LNCAP (cell line): ENCODE measurements around the gene PITPNB.

Experiments used
- TF ChIP-seq, protein P1 (sequence below): fragments of 450-650 bp; IDR thresholded peaks from 2 replicates; pipeline ENCODE4 v1.5.1; 2017; ENCODE audit warnings: mild to moderate bottlenecking

PITPNB gene

GRCh38 chr22:27843441-27843840 is 75.6 kb downstream of the PITPNB start:
- TF ChIP-seq, protein P1, sequence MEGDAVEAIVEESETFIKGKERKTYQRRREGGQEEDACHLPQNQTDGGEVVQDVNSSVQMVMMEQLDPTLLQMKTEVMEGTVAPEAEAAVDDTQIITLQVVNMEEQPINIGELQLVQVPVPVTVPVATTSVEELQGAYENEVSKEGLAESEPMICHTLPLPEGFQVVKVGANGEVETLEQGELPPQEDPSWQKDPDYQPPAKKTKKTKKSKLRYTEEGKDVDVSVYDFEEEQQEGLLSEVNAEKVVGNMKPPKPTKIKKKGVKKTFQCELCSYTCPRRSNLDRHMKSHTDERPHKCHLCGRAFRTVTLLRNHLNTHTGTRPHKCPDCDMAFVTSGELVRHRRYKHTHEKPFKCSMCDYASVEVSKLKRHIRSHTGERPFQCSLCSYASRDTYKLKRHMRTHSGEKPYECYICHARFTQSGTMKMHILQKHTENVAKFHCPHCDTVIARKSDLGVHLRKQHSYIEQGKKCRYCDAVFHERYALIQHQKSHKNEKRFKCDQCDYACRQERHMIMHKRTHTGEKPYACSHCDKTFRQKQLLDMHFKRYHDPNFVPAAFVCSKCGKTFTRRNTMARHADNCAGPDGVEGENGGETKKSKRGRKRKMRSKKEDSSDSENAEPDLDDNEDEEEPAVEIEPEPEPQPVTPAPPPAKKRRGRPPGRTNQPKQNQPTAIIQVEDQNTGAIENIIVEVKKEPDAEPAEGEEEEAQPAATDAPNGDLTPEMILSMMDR: no peak

GRCh38 chr22:27842669-27843431 is 76.2 kb downstream of the PITPNB start:
- TF ChIP-seq, protein P1: no peak

DNA sequence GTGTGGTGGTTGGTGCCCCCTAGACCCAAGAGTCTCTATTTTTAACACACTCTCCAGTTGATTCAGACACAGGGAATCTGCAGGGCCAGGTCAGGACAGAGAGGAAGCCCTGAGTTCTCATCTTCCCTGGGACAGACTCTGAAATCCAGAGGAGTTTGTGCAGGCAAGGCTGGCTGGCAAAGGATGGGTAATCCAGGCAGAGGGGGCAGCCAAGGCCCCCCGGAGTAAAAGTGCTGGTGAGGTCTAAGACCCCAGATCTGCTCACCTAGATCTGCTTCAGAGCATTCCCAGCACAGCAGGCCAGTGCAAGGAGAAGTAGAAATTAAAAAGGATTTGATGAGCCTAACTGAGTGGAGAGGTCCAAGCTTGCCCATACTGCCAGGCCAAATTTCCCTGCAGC is 76.9 kb downstream of the PITPNB start:
- TF ChIP-seq, protein P1: no peak

DNA sequence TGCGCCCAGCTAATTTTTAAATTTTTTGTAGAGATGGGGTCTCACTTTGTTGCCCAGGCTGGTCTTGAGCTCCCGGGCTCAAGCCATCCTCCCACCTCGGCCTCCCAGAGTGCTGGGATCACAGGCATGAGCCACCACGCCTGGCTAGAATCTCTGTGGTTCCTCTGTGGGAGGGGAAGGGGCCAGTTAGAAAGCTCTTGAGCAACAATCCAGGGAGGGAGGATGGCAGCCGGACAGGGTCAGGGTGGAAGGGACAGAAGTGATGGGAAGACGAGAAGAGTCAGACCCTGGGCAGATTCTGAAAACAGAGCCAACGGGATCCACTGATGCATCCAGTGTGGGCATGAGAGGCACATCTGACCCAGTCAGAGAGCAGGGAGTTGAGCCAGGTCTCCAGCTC is 78.6 kb downstream of the PITPNB start:
- TF ChIP-seq, protein P1: no peak

GRCh38 chr22:27839057-27839660 is 79.9 kb downstream of the PITPNB start:
- TF ChIP-seq, protein P1: no peak

DNA sequence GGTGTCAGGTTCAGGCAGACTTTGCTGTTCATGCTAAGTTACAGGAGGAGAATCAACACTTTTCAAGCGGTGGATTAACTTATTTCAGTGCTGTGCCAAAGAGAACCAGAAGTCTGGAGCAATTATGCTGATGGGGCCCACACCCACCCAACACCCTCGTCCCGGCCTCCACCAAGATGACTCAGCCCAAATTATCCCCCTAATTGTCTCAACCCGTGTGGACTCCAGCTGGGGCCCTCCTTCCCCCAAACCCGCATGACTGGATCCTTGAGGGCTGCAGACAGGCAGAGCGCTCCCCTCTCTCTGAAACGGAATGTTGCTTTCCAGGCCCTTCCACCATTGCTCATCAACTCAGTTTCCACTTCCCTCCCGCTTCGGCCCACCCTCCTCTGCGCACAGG is 82.9 kb downstream of the PITPNB start:
- TF ChIP-seq, protein P1: no peak

GRCh38 chr22:27835446-27835845 is 83.6 kb downstream of the PITPNB start:
- TF ChIP-seq, protein P1: no peak
